Fibroblast of skin of right biceps (primary cell): ENCODE measurements around the gene PRKG1.

ENCODE experiments used
- DNase-seq: peaks from one replicate; pipeline ENCODE4 v3.0.0-alpha.2; 2013

The PRKG1 gene

GRCh38 chr10:51915031-51915542 is 840.8 kb downstream of the PRKG1 start:
- DNase-seq: peak; percentile 42

GRCh38 chr10:51918440-51918839 is 844.2 kb downstream of the PRKG1 start:
- no peak for DNase-seq

- no peak for DNase-seq
These were observed 844.6 kb downstream of the PRKG1 start for GRCh38 chr10:51918884-51919325.

GRCh38 chr10:51920672-51921071 is 846.4 kb downstream of the PRKG1 start:
- DNase-seq: no peak

- DNase-seq: no peak
These were observed 850.1 kb downstream of the PRKG1 start for GRCh38 chr10:51924359-51924758.

GRCh38 chr10:51926337-51926736 is 852.0 kb downstream of the PRKG1 start:
- DNase-seq: no peak

- no peak for DNase-seq
These were observed 853.9 kb downstream of the PRKG1 start for GRCh38 chr10:51928162-51928561.

- no peak for DNase-seq
These were observed 858.2 kb downstream of the PRKG1 start for GRCh38 chr10:51932530-51932929.

GRCh38 chr10:51934373-51934772 is 860.1 kb downstream of the PRKG1 start:
- no peak for DNase-seq

GRCh38 chr10:51935341-51935740 is 861.1 kb downstream of the PRKG1 start:
- no peak for DNase-seq

GRCh38 chr10:51937308-51938140 is 863.2 kb downstream of the PRKG1 start:
- DNase-seq: peak; percentile 81

GRCh38 chr10:51950371-51950995 is 876.2 kb downstream of the PRKG1 start:
- DNase-seq: no peak

- no peak for DNase-seq
These were observed 876.8 kb downstream of the PRKG1 start for GRCh38 chr10:51950996-51951555.

GRCh38 chr10:51951601-51952000 is 877.3 kb downstream of the PRKG1 start:
- no peak for DNase-seq

- DNase-seq: no peak
These were observed 877.8 kb downstream of the PRKG1 start for GRCh38 chr10:51952056-51952455.

- no peak for DNase-seq
These were observed 881.4 kb downstream of the PRKG1 start for GRCh38 chr10:51955696-51956095.

- DNase-seq: no peak
These were observed 882.5 kb downstream of the PRKG1 start for GRCh38 chr10:51956822-51957221.

- DNase-seq: peak; percentile 65
These were observed 886.2 kb downstream of the PRKG1 start for GRCh38 chr10:51960494-51960895.

- DNase-seq: no peak
These were observed 887.1 kb downstream of the PRKG1 start for GRCh38 chr10:51961401-51961800.

GRCh38 chr10:51964630-51965029 is 890.3 kb downstream of the PRKG1 start:
- DNase-seq: peak; percentile 14

- no peak for DNase-seq
These were observed 891.2 kb downstream of the PRKG1 start for GRCh38 chr10:51965451-51965850.

- peak; percentile 1 for DNase-seq
These were observed 898.6 kb downstream of the PRKG1 start for GRCh38 chr10:51972733-51973346.

GRCh38 chr10:51980752-51981151 is 906.5 kb downstream of the PRKG1 start:
- no peak for DNase-seq
